Measurements from ENCODE around the gene ATG4D. TPM values are rescaled to one million over a fixed set of nuclear protein-coding genes. Genes with fewer than 3 reads are reported as not detected.

ATG4D gene
- polyA plus RNA-seq, 1 of the 3 experiments (the other 2 are of a cell fraction), result 22.6 TPM

DNA sequence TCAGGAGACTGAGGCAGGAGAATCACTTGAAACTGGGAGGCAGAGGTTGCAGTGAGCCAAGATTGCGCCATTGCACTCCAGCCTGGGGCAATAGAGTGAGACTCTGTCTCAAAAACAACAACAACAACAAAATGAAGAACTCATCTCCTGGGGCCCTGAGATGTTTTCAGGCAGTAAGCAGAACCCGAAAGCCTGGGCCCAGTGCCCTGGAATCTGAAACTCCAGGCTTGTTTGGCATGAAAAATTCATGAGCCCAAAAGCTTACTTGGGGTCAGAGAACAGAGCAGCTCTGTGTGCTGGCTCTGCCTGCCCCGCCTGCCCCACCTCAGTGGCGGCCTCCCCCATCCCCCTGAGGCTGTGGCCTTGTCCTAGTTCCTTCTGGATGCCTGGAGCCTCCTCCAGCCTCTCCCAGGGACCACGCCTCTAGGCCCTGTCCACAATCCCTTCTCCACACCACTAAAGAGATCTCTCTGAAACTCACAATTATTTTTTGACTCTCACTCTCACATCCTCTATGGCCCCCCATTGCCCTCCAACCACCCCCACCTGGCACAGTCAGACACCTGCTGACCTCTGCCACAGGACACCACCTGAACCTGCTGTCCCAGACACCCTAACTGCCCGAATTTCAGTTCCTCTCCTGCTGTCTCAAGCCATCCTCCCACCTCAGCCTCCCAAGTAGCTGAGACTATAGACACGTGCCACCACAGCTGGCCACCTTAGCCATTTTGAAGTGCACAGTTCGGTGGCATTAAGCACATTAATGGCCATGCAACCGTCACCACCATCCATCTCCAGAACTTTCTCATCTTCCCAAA, 50.3 kb downstream of the ATG4D start:
- 56% methylated on average over 8 of the region's 9 CpGs for WGBS (ENCODE audit: low lambda C conversion rate)
- CTCF ChIA-PET, result interaction anchor here (0.6 to 1.6 kb wide), 3 partner anchors 18 to 83 kb away, joined by 3 to 4 read pairs (median 3); no protein-coding TSS in a partner anchor
- H3K27me3 ChIP-seq (ENCODE audit: insufficient read depth), result no peaks in the 10 kb centered on the region; the same call in 1 of the 2 replicates
- no peaks in the 10 kb centered on the region for H3K9me2 ChIP-seq
- no peak overlapping the region for H3K4me2 ChIP-seq
- H3K27ac ChIP-seq (ENCODE audit: low read depth in 2 of 2, low read length in 1 of 2), result no peak overlapping the region
- no peaks in the 10 kb centered on the region for H3K36me3 ChIP-seq (replicated peaks in 1 of 2; ENCODE audit: control insufficient read depth in 1 of 2, insufficient read depth in 2 of 2, low read length in 1 of 2)
- no peak overlapping the region for H3K9ac ChIP-seq
- H3K4me3 ChIP-seq (ENCODE audit: low read depth in 2 of 2, low read length in 1 of 2), result no peak overlapping the region
- H3K79me2 ChIP-seq (ENCODE audit: insufficient read depth), result no peaks in the 10 kb centered on the region
- H3K9me3 ChIP-seq, result no peaks in the 10 kb centered on the region
- no peaks in the 10 kb centered on the region for H3F3A ChIP-seq (replicated peaks; ENCODE audit: insufficient read depth)
- no peak for DNase-seq
- H2AFZ ChIP-seq (ENCODE audit: low read depth), result no peak overlapping the region
- TF ChIP-seq EZH2phosphoT487 (IDR thresholded peaks at IDR 0.05; ENCODE audit: borderline replicate concordance, low read depth) (no peak), RXRA (IDR thresholded peaks at IDR 0.05; ENCODE audit: borderline replicate concordance, low read depth) (no peak), RFX5 (IDR thresholded peaks at IDR 0.05; ENCODE audit: low read length) (no peak), MEF2A (IDR thresholded peaks at IDR 0.05; ENCODE audit: borderline replicate concordance, low read depth) (no peak), SMC3 (IDR thresholded peaks at IDR 0.05; ENCODE audit: low read depth, low read length) (no peak), RAD21 (IDR thresholded peaks at IDR 0.05; ENCODE audit: low read length) (no peak), RCOR1 (IDR thresholded peaks at IDR 0.05; ENCODE audit: low read length) (no peak), CHD2 (IDR thresholded peaks at IDR 0.05; ENCODE audit: low read length, partially characterized antibody) (no peak), MXI1 (IDR thresholded peaks at IDR 0.05; ENCODE audit: low read depth, low read length) (no peak), JUND (IDR thresholded peaks at IDR 0.05) (no peak)
- TF ChIP-seq, protein P1, sequence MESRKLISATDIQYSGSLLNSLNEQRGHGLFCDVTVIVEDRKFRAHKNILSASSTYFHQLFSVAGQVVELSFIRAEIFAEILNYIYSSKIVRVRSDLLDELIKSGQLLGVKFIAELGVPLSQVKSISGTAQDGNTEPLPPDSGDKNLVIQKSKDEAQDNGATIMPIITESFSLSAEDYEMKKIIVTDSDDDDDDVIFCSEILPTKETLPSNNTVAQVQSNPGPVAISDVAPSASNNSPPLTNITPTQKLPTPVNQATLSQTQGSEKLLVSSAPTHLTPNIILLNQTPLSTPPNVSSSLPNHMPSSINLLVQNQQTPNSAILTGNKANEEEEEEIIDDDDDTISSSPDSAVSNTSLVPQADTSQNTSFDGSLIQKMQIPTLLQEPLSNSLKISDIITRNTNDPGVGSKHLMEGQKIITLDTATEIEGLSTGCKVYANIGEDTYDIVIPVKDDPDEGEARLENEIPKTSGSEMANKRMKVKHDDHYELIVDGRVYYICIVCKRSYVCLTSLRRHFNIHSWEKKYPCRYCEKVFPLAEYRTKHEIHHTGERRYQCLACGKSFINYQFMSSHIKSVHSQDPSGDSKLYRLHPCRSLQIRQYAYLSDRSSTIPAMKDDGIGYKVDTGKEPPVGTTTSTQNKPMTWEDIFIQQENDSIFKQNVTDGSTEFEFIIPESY (IDR thresholded peaks at IDR 0.05; ENCODE audit: borderline replicate concordance, low read depth), result no peak
- TF ChIP-seq, protein P2, sequence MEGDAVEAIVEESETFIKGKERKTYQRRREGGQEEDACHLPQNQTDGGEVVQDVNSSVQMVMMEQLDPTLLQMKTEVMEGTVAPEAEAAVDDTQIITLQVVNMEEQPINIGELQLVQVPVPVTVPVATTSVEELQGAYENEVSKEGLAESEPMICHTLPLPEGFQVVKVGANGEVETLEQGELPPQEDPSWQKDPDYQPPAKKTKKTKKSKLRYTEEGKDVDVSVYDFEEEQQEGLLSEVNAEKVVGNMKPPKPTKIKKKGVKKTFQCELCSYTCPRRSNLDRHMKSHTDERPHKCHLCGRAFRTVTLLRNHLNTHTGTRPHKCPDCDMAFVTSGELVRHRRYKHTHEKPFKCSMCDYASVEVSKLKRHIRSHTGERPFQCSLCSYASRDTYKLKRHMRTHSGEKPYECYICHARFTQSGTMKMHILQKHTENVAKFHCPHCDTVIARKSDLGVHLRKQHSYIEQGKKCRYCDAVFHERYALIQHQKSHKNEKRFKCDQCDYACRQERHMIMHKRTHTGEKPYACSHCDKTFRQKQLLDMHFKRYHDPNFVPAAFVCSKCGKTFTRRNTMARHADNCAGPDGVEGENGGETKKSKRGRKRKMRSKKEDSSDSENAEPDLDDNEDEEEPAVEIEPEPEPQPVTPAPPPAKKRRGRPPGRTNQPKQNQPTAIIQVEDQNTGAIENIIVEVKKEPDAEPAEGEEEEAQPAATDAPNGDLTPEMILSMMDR (IDR thresholded peaks at IDR 0.05), result no peak
- TF ChIP-seq, protein P3, sequence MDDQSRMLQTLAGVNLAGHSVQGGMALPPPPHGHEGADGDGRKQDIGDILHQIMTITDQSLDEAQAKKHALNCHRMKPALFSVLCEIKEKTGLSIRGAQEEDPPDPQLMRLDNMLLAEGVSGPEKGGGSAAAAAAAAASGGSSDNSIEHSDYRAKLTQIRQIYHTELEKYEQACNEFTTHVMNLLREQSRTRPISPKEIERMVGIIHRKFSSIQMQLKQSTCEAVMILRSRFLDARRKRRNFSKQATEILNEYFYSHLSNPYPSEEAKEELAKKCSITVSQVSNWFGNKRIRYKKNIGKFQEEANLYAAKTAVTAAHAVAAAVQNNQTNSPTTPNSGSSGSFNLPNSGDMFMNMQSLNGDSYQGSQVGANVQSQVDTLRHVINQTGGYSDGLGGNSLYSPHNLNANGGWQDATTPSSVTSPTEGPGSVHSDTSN (IDR thresholded peaks at IDR 0.05), result no peak
- no peaks in the 10 kb centered on the region for H3K4me1 ChIP-seq (ENCODE audit: control insufficient read depth in 1 of 2, insufficient read depth in 2 of 2, low read depth in 1 of 2, low read length in 1 of 2)
- H4K20me1 ChIP-seq (ENCODE audit: insufficient read depth), result no peaks in the 10 kb centered on the region
- POLR2A ChIA-PET, result no interaction called here

Measured in SK-N-SH (cell line).